Heart left ventricle (tissue), 13 donors: Measurements from ENCODE around the gene C10orf143.

Experiments used
- POLR2A ChIP-seq, 2 donors: fragments of 450-650 bp; IDR thresholded peaks; one replicate each; pipeline ENCODE4 v1.6.1; 2017; ENCODE audit warnings: antibody characterized with exemption in 2 of 2, mild to moderate bottlenecking in 2 of 2, moderate library complexity in 2 of 2
- TF ChIP-seq, protein P1 (sequence below), 12 donors: fragments of 200-600 bp; sonication (generic) in 4 of 12; IDR thresholded peaks; one replicate each; pipeline versions ENCODE4 v1.5.0 to v1.8.0; 2018 to 2022; ENCODE audit warnings: antibody characterized with exemption in 12 of 12, mild to moderate bottlenecking in 5 of 12
- donor health status: ischemic (EF 13 %, LVEDD 7.1; RV severe dilation, severe dysfunction).
- donor health status: DM: no; HTN: yes; CAD: no.
- donor health status: DM: no; HTN: no; CAD: no.
- donor health status: ischemic (EF 25% LVEDD 6.9; RV normal size, moderate dysfunction).
- donor health status: ischemic (EF 25% LVEDD 5.7; RV mildly dilated, moderate dysfunction).
- donor health status: ischemic (EF 35%, LVEDD 5.7; RV mildly dilated, moderate dysfunction).
- donor health status: nonischemic (EF 11% LVEDD 7.7; RV severe dilation, severe dysfunction).
- donor health status: DM: yes; HTN: yes; CAD: no.
- donor health status: PGD.
- donor health status: ischemic (EF 29% LVEDD 5.4; RV normal size, mild dysfunction).
- donor health status: nonischemic (EF 23%, LVEDD 6.1; RV moderate dilation, normal function).

DNA sequence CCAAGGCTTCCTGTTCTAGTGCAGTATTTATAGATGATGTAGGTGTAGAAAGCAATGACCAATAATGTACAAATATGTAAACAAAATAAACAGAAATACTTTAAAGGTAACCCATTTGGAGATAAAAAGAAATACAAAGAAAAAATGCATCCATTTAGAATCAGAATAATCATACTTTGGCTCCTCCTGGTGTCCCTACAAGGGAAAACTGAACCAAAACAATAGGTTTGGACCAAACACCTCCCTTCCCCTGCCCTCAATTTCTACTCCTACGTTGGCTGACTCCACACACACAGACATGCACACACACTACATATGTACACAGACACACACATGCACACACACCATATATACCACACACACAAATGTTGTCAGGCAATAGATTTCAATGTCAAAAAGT, 36.0 kb downstream of the C10orf143 start:
- TF ChIP-seq, protein P1, sequence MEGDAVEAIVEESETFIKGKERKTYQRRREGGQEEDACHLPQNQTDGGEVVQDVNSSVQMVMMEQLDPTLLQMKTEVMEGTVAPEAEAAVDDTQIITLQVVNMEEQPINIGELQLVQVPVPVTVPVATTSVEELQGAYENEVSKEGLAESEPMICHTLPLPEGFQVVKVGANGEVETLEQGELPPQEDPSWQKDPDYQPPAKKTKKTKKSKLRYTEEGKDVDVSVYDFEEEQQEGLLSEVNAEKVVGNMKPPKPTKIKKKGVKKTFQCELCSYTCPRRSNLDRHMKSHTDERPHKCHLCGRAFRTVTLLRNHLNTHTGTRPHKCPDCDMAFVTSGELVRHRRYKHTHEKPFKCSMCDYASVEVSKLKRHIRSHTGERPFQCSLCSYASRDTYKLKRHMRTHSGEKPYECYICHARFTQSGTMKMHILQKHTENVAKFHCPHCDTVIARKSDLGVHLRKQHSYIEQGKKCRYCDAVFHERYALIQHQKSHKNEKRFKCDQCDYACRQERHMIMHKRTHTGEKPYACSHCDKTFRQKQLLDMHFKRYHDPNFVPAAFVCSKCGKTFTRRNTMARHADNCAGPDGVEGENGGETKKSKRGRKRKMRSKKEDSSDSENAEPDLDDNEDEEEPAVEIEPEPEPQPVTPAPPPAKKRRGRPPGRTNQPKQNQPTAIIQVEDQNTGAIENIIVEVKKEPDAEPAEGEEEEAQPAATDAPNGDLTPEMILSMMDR (IDR thresholded peaks at IDR 0.05): no peak
- no peak for TF ChIP-seq POLR2A (IDR thresholded peaks at IDR 0.05)
